B cell (primary cell): ENCODE data around the gene NEK3. TPM values are rescaled to one million over a fixed set of nuclear protein-coding genes. Genes with fewer than 3 reads are reported as not detected.
"Not testable (repeated sequence)": the region's sequence is repeated elsewhere in the genome, so short reads cannot be mapped to it uniquely, and the experiment has no call there.

ENCODE experiments used
- ATAC-seq: fragments of 200-7000 bp; cut with Tn5 transposase; one replicate; pipeline ENCODE4 v1.10.0; 2021; ENCODE audit warnings: low read depth, mild to moderate bottlenecking, moderate number of reproducible peaks, moderate library complexity
- CTCF ChIA-PET: fragments of 350-600 bp; sonication (Branson Sonifier 250); formaldehyde crosslinking; loops from one replicate; lab custom pipeline; 2021; ENCODE audit warnings: antibody characterized with exemption, inconsistent platforms; lab: Charles Lee
- POLR2A ChIA-PET: fragments of 350-600 bp; sonication (Branson Sonifier 250); formaldehyde crosslinking; loops from one replicate; lab custom pipeline; 2021; ENCODE audit warnings: antibody characterized with exemption; lab: Charles Lee
- DNase-seq: peaks from one replicate; pipeline ENCODE4 v3.0.0; 2013
- H2AFZ ChIP-seq: 2 replicates; pipeline ENCODE4 v1.6.1; 2012; ENCODE audit warnings: mild to moderate bottlenecking, low read depth, low read length; ENCODE audit not compliant: insufficient read depth, poor library complexity, severe bottlenecking
- H3K27ac ChIP-seq, 2 donors: 1 replicate in 1 of 2; 2 replicates in 1 of 2; pipeline ENCODE4 v1.5.1; 2012 to 2013; ENCODE audit warnings: low read length in 2 of 2, mild to moderate bottlenecking in 2 of 2, moderate library complexity in 1 of 2
- H3K27me3 ChIP-seq, 4 experiments: fragments of 200-600 bp in 1 of 4; sonication (generic) in 1 of 4; replicated peaks in 1 of 4; 1 replicate in 2 of 4; 2 replicates in 2 of 4; pipeline versions ENCODE4 v1.6.1 to v1.7.0; 2013 to 2016; ENCODE audit warnings: low read length in 3 of 4, mild to moderate bottlenecking in 2 of 4, mixed read lengths in 1 of 4, moderate library complexity in 1 of 4; ENCODE audit not compliant: insufficient read depth in 4 of 4, control insufficient read depth in 3 of 4; ENCODE audit errors: control extremely low read depth in 1 of 4
- H3K36me3 ChIP-seq, 2 experiments: replicated peaks in 1 of 2; 1 replicate in 1 of 2; 2 replicates in 1 of 2; pipeline versions ENCODE4 v1.6.1 to v1.7.1; 2013; ENCODE audit warnings: low read length in 1 of 2; ENCODE audit not compliant: insufficient read depth in 2 of 2, control insufficient read depth in 1 of 2; ENCODE audit errors: control extremely low read depth in 1 of 2, extremely low read depth in 1 of 2
- H3K4me1 ChIP-seq, 2 donors: fragments of 200-600 bp in 1 of 2; sonication (generic) in 1 of 2; 1 replicate in 1 of 2; 2 replicates in 1 of 2; pipeline versions ENCODE4 v1.5.1 to v1.6.1; 2013 to 2017; ENCODE audit warnings: low read length in 2 of 2; ENCODE audit not compliant: control insufficient read depth in 2 of 2, insufficient read depth in 2 of 2
- H3K4me2 ChIP-seq: replicated peaks from 2 replicates; pipeline ENCODE3; 2012; ENCODE audit warnings: mild to moderate bottlenecking, low read depth, low read length; ENCODE audit not compliant: poor library complexity, severe bottlenecking
- H3K4me3 ChIP-seq, 5 experiments: fragments of 200-600 bp in 1 of 5; sonication (generic) in 1 of 5; 1 replicate in 3 of 5; 2 replicates in 2 of 5; pipeline versions ENCODE4 v1.5.1 to v1.7.0; 2011 to 2016; ENCODE audit warnings: low read length in 4 of 5, mild to moderate bottlenecking in 4 of 5, low read depth in 2 of 5, control low read depth in 1 of 5, moderate library complexity in 1 of 5; ENCODE audit not compliant: insufficient read depth in 1 of 5; ENCODE audit errors: control extremely low read depth in 1 of 5, extremely low read depth in 1 of 5
- H3K79me2 ChIP-seq: fragments of 200-600 bp; sonication (generic); one replicate; pipeline ENCODE4 v1.6.0; 2016; ENCODE audit warnings: low read length; ENCODE audit not compliant: control insufficient read depth, insufficient read depth
- H3K9ac ChIP-seq: fragments of 200-600 bp; sonication (generic); 2 replicates; pipeline ENCODE4 v1.6.1; 2017; ENCODE audit warnings: mild to moderate bottlenecking, low read length, moderate library complexity
- H3K9me3 ChIP-seq, 3 donors: one replicate each; pipeline versions ENCODE4 v1.6.1 to v1.7.1; 2013; ENCODE audit warnings: low read length in 2 of 3; ENCODE audit not compliant: control insufficient read depth in 2 of 3, insufficient read depth in 1 of 3; ENCODE audit errors: control extremely low read depth in 1 of 3
- H4K20me1 ChIP-seq: 2 replicates; pipeline ENCODE4 v1.6.0; 2012; ENCODE audit warnings: mild to moderate bottlenecking, low read length; ENCODE audit not compliant: insufficient read depth, control insufficient read depth, poor library complexity, severe bottlenecking
- H3K27ac Mint-ChIP-seq: one replicate; pipeline ENCODE4 v1.8.0; 2021; ENCODE audit warnings: mixed read lengths
- H3K27me3 Mint-ChIP-seq: one replicate; pipeline ENCODE4 v1.8.0; 2021; ENCODE audit warnings: mixed read lengths
- H3K4me1 Mint-ChIP-seq: one replicate; pipeline ENCODE4 v1.8.0; 2021; ENCODE audit warnings: mixed read lengths
- H3K4me3 Mint-ChIP-seq: one replicate; pipeline ENCODE4 v1.8.0; 2021; ENCODE audit warnings: mixed read lengths
- H3K9me3 Mint-ChIP-seq: one replicate; pipeline ENCODE4 v1.8.0; 2022; ENCODE audit warnings: mixed read lengths; ENCODE audit not compliant: insufficient read depth
- CTCF ChIP-seq: fragments of 200-600 bp; IDR thresholded peaks from one replicate; pipeline ENCODE4 v1.8.0; 2022; ENCODE audit warnings: antibody characterized with exemption, mild to moderate bottlenecking
- EZH2 ChIP-seq: IDR thresholded peaks from 2 replicates; pipeline ENCODE4 v1.6.1; 2012; ENCODE audit warnings: borderline replicate concordance, low read depth, mild to moderate bottlenecking, moderate library complexity, low read length; ENCODE audit not compliant: insufficient read depth, poor library complexity, severe bottlenecking
- WGBS: methylation state at CpG from one replicate; pipeline ENCODE4 v1.1.5; 2013; ENCODE audit warnings: missing lambda C conversion rate; ENCODE audit not compliant: insufficient coverage; 5-methylcytosine and 5-hydroxymethylcytosine counted together
- intact Hi-C: fragments of 100-400 bp; cut with micrococcal nuclease; formaldehyde crosslinking; loops from one replicate; pipeline ENCODE4 v1.10.0; 2022
- polyA plus RNA-seq: library from polyadenylated mRNA; depleted of rRNA; stranded (reverse); fragments of >200 nt; gene quantifications from 2 replicates; pipeline ENCODE4 v1.2.3, GENCODE V29; 2012
- total RNA-seq, 2 donors: library from RNA; stranded (reverse); fragments of 120-200 nt in 1 of 2; gene quantifications; 1 replicate in 1 of 2; 2 replicates in 1 of 2; pipeline versions ENCODE4 v1.2.3 to v1.2.4, GENCODE V29; 2013 to 2022

The NEK3 gene
- total and polyA plus RNA-seq, 2 donors (not counting 1 experiment from before 2014, with no cell fraction given) = 6.0 to 12.6 TPM

GRCh38 chr13:52173970-52174369 is 14.6 kb upstream of the NEK3 start:
- peaks cover 6 to 53% of the 10 kb centered on the region in 2 experiments for H3K36me3 ChIP-seq
- H3K27ac Mint-ChIP-seq, H3K79me2 ChIP-seq, H3K4me3 Mint-ChIP-seq, H3K9me3 Mint-ChIP-seq, H3K4me2 ChIP-seq, H3K27ac ChIP-seq, H3K4me3 ChIP-seq, H3K9me3 ChIP-seq, H3K27me3 ChIP-seq, H3K9ac ChIP-seq, intact Hi-C loops, H3K4me1 Mint-ChIP-seq, H3K4me1 ChIP-seq, H2AFZ ChIP-seq, H3K27me3 Mint-ChIP-seq, DNase-seq, H4K20me1 ChIP-seq, ATAC-seq: not testable (repeated sequence)
- 66% methylated on average over 2 of the region's 6 CpGs for WGBS
- ChIA-PET CTCF (interaction anchor here (1.3 kb wide), 1 partner anchor 13 kb away, joined by 3 read pairs; no protein-coding TSS in a partner anchor), POLR2A (interaction anchor here (1.4 kb wide), 1 partner anchor 20 kb away, joined by 5 read pairs; no protein-coding TSS in a partner anchor)

- Histone ChIP-seq H3K27me3 (no peaks in the 10 kb centered on the region), H4K20me1 (no peaks in the 10 kb centered on the region), H3K9me3 (no peaks in the 10 kb centered on the region), H3K9ac (no peak overlapping the region), H2AFZ (no peak overlapping the region), H3K4me2 (no peak overlapping the region), H3K79me2 (no peaks in the 10 kb centered on the region), H3K27ac (no peak overlapping the region), H3K4me1 (no peaks in the 10 kb centered on the region), H3K36me3 (peaks cover 6 to 51% of the 10 kb centered on the region in 2 experiments), H3K4me3 (no peak overlapping the region)
- H3K4me1 Mint-ChIP-seq = peaks cover 9% of the 10 kb centered on the region
- ChIA-PET POLR2A (interaction anchor here (1.4 kb wide), 1 partner anchor 21 kb away, joined by 5 read pairs; no protein-coding TSS in a partner anchor), CTCF (no interaction called here)
- ATAC-seq (no peak), DNase-seq (no peak)
- H3K9me3 Mint-ChIP-seq = no peaks in the 10 kb centered on the region
- H3K4me3 Mint-ChIP-seq = no peak overlapping the region
- H3K27me3 Mint-ChIP-seq = no peaks in the 10 kb centered on the region
- intact Hi-C loops = no loop called here
- 72% methylated on average over 2 of the region's 3 CpGs for WGBS
- H3K27ac Mint-ChIP-seq = no peak overlapping the region
- TF ChIP-seq EZH2 = no peak
- no peak for TF ChIP-seq CTCF
Measured at GRCh38 chr13:52173373-52173772, 14.0 kb upstream of the NEK3 start.

- H3K4me3 Mint-ChIP-seq, H3K4me1 Mint-ChIP-seq, H4K20me1 ChIP-seq, intact Hi-C loops, CTCF ChIA-PET, H3K27ac Mint-ChIP-seq, H3K4me1 ChIP-seq, H3K27me3 Mint-ChIP-seq, H3K27ac ChIP-seq, H3K9ac ChIP-seq, H3K4me2 ChIP-seq, H2AFZ ChIP-seq, H3K9me3 ChIP-seq, H3K27me3 ChIP-seq, H3K79me2 ChIP-seq, H3K9me3 Mint-ChIP-seq, ATAC-seq, POLR2A ChIA-PET, DNase-seq, H3K4me3 ChIP-seq: not testable (repeated sequence)
- WGBS = no CpG with 5 or more reads among the region's 1 CpG
- H3K36me3 ChIP-seq = peaks cover 5 to 46% of the 10 kb centered on the region in 2 experiments
Measured at GRCh38 chr13:52171686-52172085, 12.3 kb upstream of the NEK3 start.
